OCI-LY1 (cell line): Measurements from ENCODE around the gene CERS6.

Source experiments
- H2AFZ ChIP-seq: fragments of 200-600 bp; sonication (generic), shearing (Covaris generic); 2 replicates; pipeline ENCODE4 v1.6.0; 2014; ENCODE audit warnings: antibody characterized with exemption, mild to moderate bottlenecking, low read length
- H3F3A ChIP-seq: fragments of 200-600 bp; sonication (generic), shearing (Covaris generic); 2 replicates; pipeline ENCODE4 v1.6.0; 2014; ENCODE audit warnings: mild to moderate bottlenecking, antibody characterized with exemption, low read length, moderate library complexity; ENCODE audit not compliant: insufficient read depth
- H3K27ac ChIP-seq: fragments of 200-600 bp; sonication (generic); 2 replicates; pipeline ENCODE4 v1.5.1; 2014; ENCODE audit warnings: low read length, mixed run types, mild to moderate bottlenecking, low read depth; ENCODE audit not compliant: poor library complexity, severe bottlenecking
- H3K27me3 ChIP-seq: fragments of 200-600 bp; sonication (generic); 2 replicates; pipeline ENCODE4 v1.6.0; 2014; ENCODE audit warnings: antibody characterized with exemption, mild to moderate bottlenecking, low read length, moderate library complexity; ENCODE audit not compliant: insufficient read depth
- H3K36me3 ChIP-seq: fragments of 200-600 bp; sonication (generic); 2 replicates; pipeline ENCODE4 v1.6.1; 2014; ENCODE audit warnings: mild to moderate bottlenecking, antibody characterized with exemption, low read length, moderate library complexity, mixed read lengths; ENCODE audit not compliant: insufficient read depth
- H3K4me1 ChIP-seq: fragments of 200-600 bp; sonication (generic); 2 replicates; pipeline ENCODE4 v1.5.1; 2014; ENCODE audit warnings: mild to moderate bottlenecking, low read length, moderate library complexity; ENCODE audit not compliant: insufficient read depth, severe bottlenecking
- H3K4me2 ChIP-seq: fragments of 200-600 bp; sonication (generic), shearing (Covaris generic); 2 replicates; pipeline ENCODE4 v1.6.1; 2014; ENCODE audit warnings: low read length
- H3K4me3 ChIP-seq: fragments of 200-600 bp; sonication (generic); 2 replicates; pipeline ENCODE4 v1.5.1; 2014; ENCODE audit warnings: low read length, low read depth, mild to moderate bottlenecking, mixed read lengths; ENCODE audit not compliant: poor library complexity, severe bottlenecking
- H3K79me2 ChIP-seq: fragments of 200-600 bp; shearing (Covaris generic); 2 replicates; pipeline ENCODE4 v1.6.1; 2016; ENCODE audit warnings: mixed run types, low read length, mixed read lengths; ENCODE audit not compliant: insufficient read depth
- H3K9ac ChIP-seq: fragments of 200-600 bp; sonication (generic), shearing (Covaris generic); 2 replicates; pipeline ENCODE4 v1.6.1; 2014; ENCODE audit warnings: mild to moderate bottlenecking, low read length, mixed read lengths
- H3K9me2 ChIP-seq: fragments of 200-600 bp; sonication (generic), shearing (Covaris generic); 2 replicates; pipeline ENCODE4 v1.6.1; 2014; ENCODE audit warnings: low read depth, mild to moderate bottlenecking, low read length, mixed read lengths
- H3K9me3 ChIP-seq: fragments of 200-600 bp; shearing (Covaris generic); 2 replicates; pipeline ENCODE4 v1.6.1; 2014; ENCODE audit warnings: low read length, mixed read lengths
- H4K20me1 ChIP-seq: fragments of 200-600 bp; sonication (generic), shearing (Covaris generic); 2 replicates; pipeline ENCODE4 v1.6.0; 2016; ENCODE audit warnings: mild to moderate bottlenecking, low read length; ENCODE audit not compliant: insufficient read depth
- EZH2 ChIP-seq: fragments of 200-600 bp; sonication (generic), shearing (Covaris generic); IDR thresholded peaks from 2 replicates; pipeline ENCODE4 v1.8.0; 2017; ENCODE audit warnings: borderline replicate concordance, mixed run types, mild to moderate bottlenecking, antibody characterized with exemption, low read length, moderate library complexity, mixed read lengths
- TF ChIP-seq, protein P1 (sequence below): fragments of 200-600 bp; sonication (generic), shearing (Covaris generic); IDR thresholded peaks from 2 replicates; pipeline ENCODE4 v1.5.1; 2017; ENCODE audit warnings: mild to moderate bottlenecking, antibody characterized with exemption, low read length, moderate library complexity, mixed read lengths

CERS6 gene

DNA sequence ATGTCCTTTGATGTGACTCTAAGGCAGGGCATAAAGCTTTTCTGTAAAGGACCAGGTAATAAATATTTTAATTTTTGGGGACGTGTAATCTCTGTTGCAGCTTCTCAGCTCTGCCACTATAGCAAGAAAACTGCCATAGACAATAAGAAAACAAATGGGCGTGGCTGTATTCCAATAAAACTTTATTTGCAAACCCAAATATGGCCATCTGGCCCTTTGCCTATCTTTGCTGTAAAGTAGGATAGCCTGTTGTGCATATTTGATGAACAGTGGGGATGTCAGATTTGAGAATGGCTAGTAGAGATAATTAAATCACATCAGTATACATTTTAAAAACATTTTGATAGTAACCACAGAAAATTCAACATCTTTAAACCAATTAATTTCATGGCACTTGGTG lies 250.7 kb downstream of the CERS6 start:
- no peaks in the 10 kb centered on the region for H3K4me1 ChIP-seq
- H2AFZ ChIP-seq, result no peak overlapping the region
- H3K27me3 ChIP-seq, result no peaks in the 10 kb centered on the region
- no peak overlapping the region for H3K4me3 ChIP-seq
- no peaks in the 10 kb centered on the region for H3K79me2 ChIP-seq
- no peaks in the 10 kb centered on the region for H3K36me3 ChIP-seq
- no peak overlapping the region for H3K4me2 ChIP-seq
- no peaks in the 10 kb centered on the region for H3K9me3 ChIP-seq
- no peaks in the 10 kb centered on the region for H3F3A ChIP-seq
- no peak overlapping the region for H3K9ac ChIP-seq
- no peaks in the 10 kb centered on the region for H4K20me1 ChIP-seq
- no peaks in the 10 kb centered on the region for H3K9me2 ChIP-seq
- TF ChIP-seq, protein P1, sequence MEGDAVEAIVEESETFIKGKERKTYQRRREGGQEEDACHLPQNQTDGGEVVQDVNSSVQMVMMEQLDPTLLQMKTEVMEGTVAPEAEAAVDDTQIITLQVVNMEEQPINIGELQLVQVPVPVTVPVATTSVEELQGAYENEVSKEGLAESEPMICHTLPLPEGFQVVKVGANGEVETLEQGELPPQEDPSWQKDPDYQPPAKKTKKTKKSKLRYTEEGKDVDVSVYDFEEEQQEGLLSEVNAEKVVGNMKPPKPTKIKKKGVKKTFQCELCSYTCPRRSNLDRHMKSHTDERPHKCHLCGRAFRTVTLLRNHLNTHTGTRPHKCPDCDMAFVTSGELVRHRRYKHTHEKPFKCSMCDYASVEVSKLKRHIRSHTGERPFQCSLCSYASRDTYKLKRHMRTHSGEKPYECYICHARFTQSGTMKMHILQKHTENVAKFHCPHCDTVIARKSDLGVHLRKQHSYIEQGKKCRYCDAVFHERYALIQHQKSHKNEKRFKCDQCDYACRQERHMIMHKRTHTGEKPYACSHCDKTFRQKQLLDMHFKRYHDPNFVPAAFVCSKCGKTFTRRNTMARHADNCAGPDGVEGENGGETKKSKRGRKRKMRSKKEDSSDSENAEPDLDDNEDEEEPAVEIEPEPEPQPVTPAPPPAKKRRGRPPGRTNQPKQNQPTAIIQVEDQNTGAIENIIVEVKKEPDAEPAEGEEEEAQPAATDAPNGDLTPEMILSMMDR, result no peak
- no peak for TF ChIP-seq EZH2
- no peak overlapping the region for H3K27ac ChIP-seq

DNA sequence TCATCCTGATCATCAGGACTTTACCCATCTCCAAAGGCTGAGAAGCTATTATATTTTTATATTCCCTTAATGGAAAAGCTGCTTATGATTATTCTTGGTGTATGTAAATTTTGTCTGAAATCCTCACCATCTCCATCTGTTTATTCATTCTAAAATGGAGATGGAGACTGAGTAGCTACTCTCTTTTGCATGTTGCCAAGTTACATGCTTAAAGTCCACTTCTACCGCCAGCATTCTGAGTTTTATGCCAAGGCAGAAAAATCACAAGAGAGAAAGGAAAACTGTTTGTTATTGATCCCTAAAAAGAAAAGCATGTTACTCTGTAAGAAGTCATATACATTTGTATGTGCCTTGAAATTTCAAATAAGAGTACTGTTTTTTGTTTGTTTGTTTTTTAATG lies 252.0 kb downstream of the CERS6 start:
- Histone ChIP-seq H2AFZ (no peak overlapping the region), H3K79me2 (no peaks in the 10 kb centered on the region), H3K4me2 (no peak overlapping the region), H3K9ac (no peak overlapping the region), H3F3A (no peaks in the 10 kb centered on the region), H3K9me3 (no peaks in the 10 kb centered on the region), H3K27ac (no peak overlapping the region), H3K27me3 (no peaks in the 10 kb centered on the region), H3K4me3 (no peak overlapping the region), H3K36me3 (no peaks in the 10 kb centered on the region), H3K4me1 (no peaks in the 10 kb centered on the region), H3K9me2 (no peaks in the 10 kb centered on the region), H4K20me1 (no peaks in the 10 kb centered on the region)
- no peak for TF ChIP-seq EZH2
- TF ChIP-seq, protein P1, result no peak

DNA sequence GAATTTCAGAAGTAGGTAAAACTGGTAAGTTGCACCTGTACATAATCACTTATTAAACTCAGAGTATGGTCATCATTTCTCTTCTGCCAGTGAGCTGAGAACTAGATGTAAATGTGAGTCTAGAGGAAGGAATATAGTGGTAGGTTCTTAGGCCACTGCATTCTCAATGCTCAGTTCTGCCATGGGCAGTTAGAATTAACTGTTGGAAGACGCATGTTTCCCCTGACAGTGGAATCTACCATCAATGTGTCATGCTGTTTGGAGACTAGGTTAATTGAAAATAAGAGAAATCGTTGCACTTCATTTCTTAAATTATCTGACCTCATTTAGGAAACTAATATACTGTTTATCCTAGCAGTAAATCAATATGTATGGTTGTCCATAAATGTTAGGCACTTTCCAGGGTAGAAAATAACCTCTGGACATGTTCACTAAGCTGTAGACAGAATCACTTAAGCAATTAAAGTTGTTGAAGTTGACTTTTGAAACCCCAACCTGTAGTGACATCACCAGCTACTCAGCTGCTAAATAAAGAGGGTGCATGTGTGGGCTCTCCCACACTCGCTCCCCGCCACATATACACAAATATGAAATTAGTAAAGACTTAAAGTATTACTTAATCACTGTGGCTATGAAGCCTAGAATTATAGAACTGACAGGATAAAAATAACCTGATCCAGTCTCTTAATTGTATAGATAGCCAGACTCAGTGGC lies 254.8 kb downstream of the CERS6 start:
- H3K79me2 ChIP-seq, result no peaks in the 10 kb centered on the region
- H3K4me1 ChIP-seq, result no peaks in the 10 kb centered on the region
- H3K27ac ChIP-seq, result no peak overlapping the region
- no peaks in the 10 kb centered on the region for H4K20me1 ChIP-seq
- H3K9me3 ChIP-seq, result no peaks in the 10 kb centered on the region
- TF ChIP-seq EZH2, result no peak
- TF ChIP-seq, protein P1, result no peak
- no peak overlapping the region for H3K4me2 ChIP-seq
- no peak overlapping the region for H3K4me3 ChIP-seq
- no peak overlapping the region for H2AFZ ChIP-seq
- H3F3A ChIP-seq, result no peaks in the 10 kb centered on the region
- H3K27me3 ChIP-seq, result no peaks in the 10 kb centered on the region
- H3K36me3 ChIP-seq, result no peaks in the 10 kb centered on the region
- H3K9me2 ChIP-seq, result no peaks in the 10 kb centered on the region
- H3K9ac ChIP-seq, result no peak overlapping the region
